Mesodermal cell (in vitro differentiated cells): ENCODE measurements around the gene TEAD2.
"Not testable (repeated sequence)": the region's sequence is repeated elsewhere in the genome, so short reads cannot be mapped to it uniquely, and the experiment has no call there.

ENCODE experiments used
- H3K27ac ChIP-seq: 2 replicates; pipeline ENCODE4 v1.7.0; 2013; ENCODE audit warnings: mild to moderate bottlenecking, low read depth, low read length, moderate library complexity; ENCODE audit not compliant: severe bottlenecking
- H3K36me3 ChIP-seq: 2 replicates; pipeline ENCODE4 v1.7.1; 2013; ENCODE audit warnings: mild to moderate bottlenecking, low read length, moderate library complexity; ENCODE audit not compliant: control insufficient read depth, insufficient read depth
- H3K4me1 ChIP-seq: one replicate; pipeline ENCODE4 v1.7.1; 2013; ENCODE audit warnings: mild to moderate bottlenecking, low read length; ENCODE audit not compliant: insufficient read depth, control insufficient read depth, poor library complexity, severe bottlenecking
- H3K4me3 ChIP-seq: 2 replicates; pipeline ENCODE4 v1.7.0; 2013; ENCODE audit warnings: low read length, control low read depth, mild to moderate bottlenecking; ENCODE audit not compliant: insufficient read depth, poor library complexity, severe bottlenecking; ENCODE audit errors: extremely low read depth
- H3K9me3 ChIP-seq: 2 replicates; pipeline ENCODE4 v1.7.1; 2013; ENCODE audit warnings: mild to moderate bottlenecking, low read length, moderate library complexity; ENCODE audit not compliant: control insufficient read depth
- WGBS, 2 experiments: methylation state at CpG; one replicate each; pipeline ENCODE4 v1.1.5; 2013; ENCODE audit warnings: missing lambda C conversion rate in 2 of 2; ENCODE audit not compliant: insufficient coverage in 2 of 2; 5-methylcytosine and 5-hydroxymethylcytosine counted together

The TEAD2 gene

GRCh38 chr19:49331187-49331586 is 31.0 kb downstream of the TEAD2 start:
- not testable (repeated sequence) for H3K4me3 ChIP-seq, H3K9me3 ChIP-seq, H3K27ac ChIP-seq, H3K4me1 ChIP-seq
- H3K36me3 ChIP-seq: peaks cover 27% of the 10 kb centered on the region
- 100% methylated on average over 1 of the region's 4 CpGs; no CpG with 5 or more reads in 1 of the 2 experiments for WGBS, 2 experiments

- Histone ChIP-seq H3K36me3 (peaks cover 27% of the 10 kb centered on the region), H3K9me3 (no peaks in the 10 kb centered on the region)
- 100% methylated on average over 1 of the region's 2 CpGs; no CpG with 5 or more reads in 1 of the 2 experiments for WGBS, 2 experiments
These were observed 33.5 kb downstream of the TEAD2 start for GRCh38 chr19:49328741-49329140.

GRCh38 chr19:49327878-49328544 is 34.2 kb downstream of the TEAD2 start:
- Histone ChIP-seq H3K36me3 (peaks cover 27% of the 10 kb centered on the region), H3K4me1 (no peaks in the 10 kb centered on the region), H3K9me3 (no peaks in the 10 kb centered on the region), H3K27ac (no peak overlapping the region), H3K4me3 (no peak overlapping the region)
- 40 to 67% methylated on average over 2 of the region's 2 CpGs for WGBS, 2 experiments

More at GRCh38 chr19:49328741-49329140, 33.5 kb downstream of the TEAD2 start:
- Histone ChIP-seq H3K4me3 (no peak overlapping the region), H3K27ac (no peak overlapping the region), H3K4me1 (peaks cover 4% of the 10 kb centered on the region)

- Histone ChIP-seq H3K27ac (no peak overlapping the region), H3K9me3 (no peaks in the 10 kb centered on the region), H3K4me1 (no peaks in the 10 kb centered on the region), H3K4me3 (no peak overlapping the region), H3K36me3 (peaks cover 32% of the 10 kb centered on the region)
- no CpG with 5 or more reads among the region's 3 CpGs for WGBS, 2 experiments
These were observed 36.0 kb downstream of the TEAD2 start for GRCh38 chr19:49326165-49326704.

- whole genome bisulfite sequencing, 2 experiments: 97 to 98% methylated on average over 8 to 11 of the region's 13 CpGs
- not testable (repeated sequence) for H3K9me3 ChIP-seq, H3K4me3 ChIP-seq, H3K4me1 ChIP-seq, H3K27ac ChIP-seq
- peaks cover 28% of the 10 kb centered on the region for H3K36me3 ChIP-seq
These were observed 36.5 kb downstream of the TEAD2 start for GRCh38 chr19:49325756-49326155.

- 94 to 97% methylated on average over 28 to 30 of the region's 38 CpGs for WGBS, 2 experiments
- Histone ChIP-seq H3K27ac (no peak within 1 kb of the TSS), H3K4me3 (no peak within 1 kb of the TSS), H3K36me3 (peaks cover 27% of the 10 kb centered on the region), H3K4me1 (no peaks in the 10 kb centered on the region), H3K9me3 (no peaks in the 10 kb centered on the region)
These were observed 37.2 kb downstream of the TEAD2 start, which contains the start of gene SLC6A16 for GRCh38 chr19:49324801-49325576. SLC6A16 (minus strand) TSS chr19:49325191; CDS start chr19:49311347, 13,844 bp downstream.

GRCh38 chr19:49318296-49318695 is 43.9 kb downstream of the TEAD2 start:
- Histone ChIP-seq H3K9me3 (no peaks in the 10 kb centered on the region), H3K4me1 (no peaks in the 10 kb centered on the region), H3K27ac (no peak overlapping the region), H3K4me3 (no peak overlapping the region), H3K36me3 (peaks cover 5% of the 10 kb centered on the region)

GRCh38 chr19:49316284-49316683 is 45.9 kb downstream of the TEAD2 start:
- Histone ChIP-seq H3K27ac (no peak overlapping the region), H3K36me3 (peaks cover 10% of the 10 kb centered on the region), H3K4me1 (no peaks in the 10 kb centered on the region), H3K9me3 (no peaks in the 10 kb centered on the region), H3K4me3 (no peak overlapping the region)

GRCh38 chr19:49315111-49315510 is 47.1 kb downstream of the TEAD2 start:
- WGBS, 2 experiments: 100% methylated on average over 1 of the region's 1 CpG
- no peaks in the 10 kb centered on the region for H3K9me3 ChIP-seq
- H3K36me3 ChIP-seq: peaks cover 20% of the 10 kb centered on the region
- no peak overlapping the region for H3K4me3 ChIP-seq
- H3K27ac ChIP-seq: no peak overlapping the region
- H3K4me1 ChIP-seq: no peaks in the 10 kb centered on the region

GRCh38 chr19:49309087-49309486 is 53.1 kb downstream of the TEAD2 start:
- Histone ChIP-seq H3K4me3 (no peak overlapping the region), H3K36me3 (peaks cover 31% of the 10 kb centered on the region)

GRCh38 chr19:49306734-49307133 is 55.5 kb downstream of the TEAD2 start:
- H3K27ac ChIP-seq, H3K4me3 ChIP-seq, H3K9me3 ChIP-seq, H3K4me1 ChIP-seq: not testable (repeated sequence)
- H3K36me3 ChIP-seq: peaks cover 25% of the 10 kb centered on the region
- 91 to 100% methylated on average over 1 to 2 of the region's 7 CpGs for WGBS, 2 experiments

More at GRCh38 chr19:49309087-49309486, 53.1 kb downstream of the TEAD2 start:
- Histone ChIP-seq H3K9me3 (no peaks in the 10 kb centered on the region), H3K27ac (no peak overlapping the region), H3K4me1 (no peaks in the 10 kb centered on the region)
- WGBS, 2 experiments: 90 to 92% methylated on average over 5 of the region's 6 CpGs
